ENCODE data around the gene DHRS1.
A peak's percentile ranks its signal among the peaks of the same experiment; 100 is the strongest.

Gene DHRS1

DNA sequence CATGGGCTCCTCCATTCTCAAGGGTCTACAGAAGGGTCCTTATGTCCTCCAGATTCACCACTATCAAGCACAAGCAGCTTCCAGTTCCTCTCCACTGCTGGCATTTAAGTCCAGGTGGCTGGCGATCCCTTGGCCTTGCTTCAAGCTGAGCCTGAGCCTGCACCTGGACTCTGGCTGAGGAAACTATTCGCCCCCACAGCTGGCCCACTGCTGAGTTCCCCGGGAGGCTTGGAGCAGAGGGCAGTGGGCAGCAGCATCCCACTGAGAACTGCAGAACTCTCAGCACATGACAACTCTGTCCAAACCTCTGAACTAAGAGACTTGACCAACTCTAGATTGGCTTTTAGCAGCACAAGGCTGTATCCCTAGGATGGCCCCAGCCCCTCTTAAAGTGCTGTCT, 16.8 kb downstream of the DHRS1 start:
- no peak for DNase-seq (ENCODE audit: low spot score)

DNA sequence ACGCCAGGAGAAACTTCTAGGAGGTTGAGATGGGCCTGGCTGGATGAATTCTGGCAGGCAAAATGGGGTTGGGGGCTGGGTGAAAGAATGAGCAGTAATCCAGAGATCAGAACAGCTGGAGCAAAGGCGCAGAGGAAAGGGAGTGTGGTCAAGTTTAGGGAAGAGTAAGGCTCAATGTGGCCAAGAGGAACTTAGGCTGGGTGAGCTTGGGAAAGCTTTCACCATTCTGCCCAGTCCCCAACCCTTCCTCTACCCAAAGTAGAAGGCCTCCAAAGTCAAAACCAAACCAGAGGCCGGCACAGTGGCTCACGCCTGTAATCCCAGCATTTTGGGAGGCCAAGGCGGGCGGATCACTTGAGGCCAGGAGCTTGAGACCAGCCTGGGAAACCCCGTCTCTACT, 17.9 kb downstream of the DHRS1 start:
- DNase-seq (ENCODE audit: low spot score) = no peak

DNA sequence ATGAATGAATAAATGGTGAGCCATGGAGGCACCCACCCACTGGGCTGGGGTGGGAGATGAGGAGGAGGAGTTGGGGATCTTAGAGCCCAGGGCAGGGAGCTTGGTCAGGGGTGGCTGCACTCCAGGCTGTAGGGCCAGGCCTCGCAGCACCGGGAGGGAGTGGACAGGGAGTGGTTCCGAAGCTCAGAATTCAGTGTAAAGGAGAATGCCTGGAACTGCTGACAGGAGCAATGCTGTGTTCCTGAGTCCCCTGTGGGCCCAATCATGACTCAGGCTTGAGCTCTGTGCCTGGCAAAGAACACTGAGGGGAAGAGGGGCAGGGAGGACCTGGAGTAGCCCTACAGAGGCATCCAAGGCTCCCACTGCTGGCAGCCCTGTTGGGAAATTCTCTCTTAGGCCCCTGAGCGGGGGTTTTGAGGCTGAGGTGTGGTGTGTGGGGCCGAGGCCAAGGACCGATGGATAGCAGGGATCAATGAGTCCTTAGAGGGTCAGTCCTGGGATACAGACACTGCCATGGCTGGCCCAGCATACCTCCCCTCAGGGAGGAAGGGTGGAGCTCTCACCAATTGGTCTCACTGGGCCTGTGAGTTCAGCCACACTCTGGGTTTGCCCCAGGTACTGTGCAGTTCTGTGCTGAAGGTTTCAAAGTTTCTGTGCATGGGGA, 18.7 kb downstream of the DHRS1 start:
- DNase-seq (ENCODE audit: low spot score) = no peak

DNA sequence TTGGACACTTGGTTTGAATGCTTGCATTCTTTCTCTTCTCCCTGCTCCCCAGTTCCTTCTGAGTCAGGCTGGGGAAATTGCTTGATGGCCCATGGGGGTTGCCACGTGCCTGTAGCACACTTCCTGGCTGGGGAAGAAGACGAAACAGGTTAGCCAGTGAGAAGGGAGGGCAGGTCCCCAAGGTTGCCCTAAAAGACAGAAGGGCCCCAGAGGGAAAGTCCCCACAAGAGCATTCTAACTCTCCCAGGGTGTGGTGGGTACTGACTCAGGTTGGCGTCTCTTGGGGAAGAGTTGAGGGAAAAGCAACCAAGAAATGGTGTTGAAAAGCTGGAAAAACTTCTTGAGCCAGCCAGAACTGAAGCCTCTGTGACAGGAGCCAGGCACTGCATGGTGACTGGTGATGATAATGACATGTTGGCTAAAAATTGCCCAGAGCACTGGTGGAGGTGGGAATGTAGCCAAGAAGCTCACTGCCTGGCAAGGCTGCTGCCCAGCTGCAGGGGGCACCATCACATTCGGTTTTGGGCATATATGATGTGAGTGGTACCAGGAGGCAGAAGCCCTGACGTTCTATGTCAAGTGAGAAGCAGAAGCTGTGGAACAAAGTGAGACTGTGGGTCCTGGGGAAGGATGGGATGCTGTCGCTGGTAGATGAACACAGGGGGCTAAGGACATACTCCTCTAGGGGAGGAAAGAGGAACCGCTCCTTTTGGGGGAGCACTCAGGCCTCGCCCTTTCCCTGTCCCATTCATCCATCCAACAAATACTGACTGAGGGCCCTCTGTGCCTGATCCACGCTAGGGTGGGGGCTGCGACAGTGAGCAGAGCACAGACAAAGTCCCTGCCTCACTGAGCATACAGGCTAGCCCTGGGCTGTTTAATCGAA, 20.0 kb downstream of the DHRS1 start:
- no peak for DNase-seq (ENCODE audit: low spot score)

DNA sequence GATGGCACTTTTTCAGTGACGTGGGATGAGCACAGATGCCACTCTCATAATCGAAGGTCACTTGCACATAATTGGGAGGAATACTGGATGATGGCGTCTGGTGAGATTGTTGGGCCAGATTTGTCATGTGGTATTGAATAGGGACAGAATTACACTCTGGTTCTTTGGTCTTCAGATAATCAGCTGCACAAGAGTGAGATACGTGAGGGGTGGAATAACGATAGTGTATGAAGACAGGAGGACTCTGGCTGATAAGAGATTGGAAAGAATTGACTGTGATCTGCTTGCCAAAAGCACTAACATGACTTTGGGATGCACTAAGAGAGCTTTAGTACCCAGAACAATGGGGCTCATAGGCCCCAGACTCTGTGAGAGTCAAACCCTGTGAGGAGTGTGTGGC, 21.2 kb downstream of the DHRS1 start:
- no peak for DNase-seq (ENCODE audit: low spot score)

DNA sequence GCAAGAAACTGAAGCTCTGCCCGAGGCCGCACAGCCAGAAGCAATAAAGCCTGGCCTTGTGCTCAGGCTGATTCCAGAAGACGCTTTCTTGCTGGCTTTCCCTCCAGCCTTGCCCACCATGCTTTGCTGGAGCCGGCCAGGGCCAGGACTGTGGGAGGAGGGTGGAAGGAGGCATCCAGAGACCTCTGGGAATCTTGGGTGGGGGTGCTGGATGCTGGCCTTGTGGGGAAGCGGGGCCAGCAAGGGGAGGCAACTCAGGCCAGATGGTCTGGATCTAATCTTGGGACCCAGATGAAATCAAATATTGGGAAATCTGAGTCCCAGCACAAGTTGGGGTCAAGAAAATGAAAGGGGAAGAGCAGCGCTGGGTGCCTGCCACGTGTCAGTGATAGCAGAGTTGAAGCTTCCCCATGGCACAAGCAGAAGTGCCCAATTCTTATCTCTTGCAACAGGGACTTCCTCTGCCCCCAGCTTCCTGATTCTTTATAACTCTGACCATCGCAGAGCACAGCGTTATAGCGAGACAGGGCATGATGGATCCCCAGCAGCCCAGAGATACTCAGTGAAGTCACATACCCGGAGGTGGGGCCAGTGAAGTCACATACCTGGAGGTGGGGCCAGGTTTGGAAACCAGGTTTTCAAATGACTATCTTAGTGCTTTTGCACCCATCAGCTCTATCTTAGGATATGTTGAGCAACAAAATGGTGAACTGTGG, 21.8 kb downstream of the DHRS1 start:
- DNase-seq (ENCODE audit: low spot score) = no peak

DNA sequence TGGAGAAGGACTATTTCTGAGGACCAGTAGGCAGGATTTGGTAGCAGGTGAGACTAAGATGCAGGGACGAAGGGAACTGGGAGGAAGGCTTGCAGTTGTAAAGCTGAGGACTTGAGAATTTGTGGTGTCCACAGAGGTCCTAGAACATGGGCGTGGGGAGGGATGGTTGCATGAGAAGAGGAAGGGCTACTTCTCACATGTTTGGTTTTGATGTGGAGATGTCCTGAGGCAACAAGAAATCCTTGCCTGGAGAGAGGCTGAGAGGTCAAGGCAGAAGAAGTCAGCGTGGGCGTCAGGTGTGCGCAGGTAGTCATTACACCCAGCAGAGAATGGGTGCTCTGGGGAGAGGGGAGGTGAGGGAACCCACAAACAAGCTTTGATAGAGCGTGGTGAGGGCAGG, 22.5 kb downstream of the DHRS1 start:
- DNase-seq (ENCODE audit: low spot score) = no peak

DNA sequence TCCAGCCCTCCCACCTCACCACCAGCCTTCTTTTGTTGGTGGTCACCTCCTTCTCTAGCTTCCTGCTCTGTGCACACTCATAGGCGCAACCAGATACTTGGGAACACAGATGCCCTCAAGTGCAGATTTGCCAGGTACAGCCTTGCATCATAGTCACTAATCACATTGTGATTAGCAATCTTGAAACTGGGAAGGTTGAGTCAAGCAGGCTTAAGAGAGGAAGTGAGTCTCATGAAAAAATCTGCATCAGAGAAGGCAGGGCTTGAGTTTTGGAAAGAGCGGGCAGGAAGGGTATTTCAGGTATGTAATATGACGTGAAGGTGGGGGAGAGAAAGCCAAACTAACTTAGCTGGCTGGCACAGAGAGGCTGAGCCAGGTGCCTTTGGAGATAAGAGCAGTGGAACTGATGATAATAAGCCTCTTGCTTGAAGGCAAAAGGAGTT, 25.5 kb downstream of the DHRS1 start:
- no peak for DNase-seq (ENCODE audit: low spot score)

DNA sequence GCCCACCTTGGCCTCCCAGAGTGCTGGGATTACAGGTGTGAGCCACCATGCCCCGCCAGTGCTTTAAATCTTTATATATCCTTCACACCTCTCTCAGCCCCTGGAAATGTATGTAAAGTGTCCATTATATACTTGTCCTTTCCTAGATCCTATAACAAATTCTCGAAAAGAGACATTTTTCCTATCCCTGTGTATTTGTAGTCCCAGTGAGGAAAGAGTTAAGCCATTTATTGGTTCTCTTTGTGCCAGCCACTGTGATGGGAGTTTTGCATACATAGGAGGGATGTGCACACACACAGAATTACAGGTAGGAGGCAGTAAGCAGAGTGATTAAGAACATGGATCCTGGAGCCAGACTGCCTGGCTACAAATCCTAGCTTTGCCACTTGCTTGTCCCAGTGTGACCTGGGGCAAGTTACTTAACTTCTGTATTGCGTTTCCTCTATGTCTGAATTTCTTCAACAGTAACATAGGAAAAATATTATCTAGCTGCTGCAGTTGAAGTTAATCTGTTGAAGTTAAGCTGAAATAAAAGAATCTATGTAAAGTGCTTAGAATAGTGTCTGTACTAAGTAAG, 26.1 kb downstream of the DHRS1 start:
- no peak for DNase-seq (ENCODE audit: low spot score)

DNA sequence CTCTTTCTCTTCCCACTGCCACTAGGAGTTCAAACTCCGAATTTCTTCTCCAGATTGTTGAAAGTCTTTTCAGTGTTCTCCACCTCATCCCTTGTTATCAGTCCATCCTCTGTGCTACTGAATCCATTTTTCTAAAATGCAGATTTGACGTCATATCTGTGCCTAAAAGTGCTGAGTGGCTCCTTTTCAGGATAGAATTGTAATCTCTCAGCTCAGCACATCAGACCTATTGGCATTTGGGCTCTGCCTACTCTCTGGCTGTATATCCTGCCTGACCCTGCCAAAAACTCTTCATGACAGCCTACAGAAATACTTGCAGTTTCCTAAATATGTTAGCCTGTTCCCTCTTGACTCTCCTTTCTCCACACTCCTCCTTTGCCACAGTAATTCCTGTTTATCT, 27.1 kb downstream of the DHRS1 start:
- DNase-seq (ENCODE audit: low spot score) = no peak

DNA sequence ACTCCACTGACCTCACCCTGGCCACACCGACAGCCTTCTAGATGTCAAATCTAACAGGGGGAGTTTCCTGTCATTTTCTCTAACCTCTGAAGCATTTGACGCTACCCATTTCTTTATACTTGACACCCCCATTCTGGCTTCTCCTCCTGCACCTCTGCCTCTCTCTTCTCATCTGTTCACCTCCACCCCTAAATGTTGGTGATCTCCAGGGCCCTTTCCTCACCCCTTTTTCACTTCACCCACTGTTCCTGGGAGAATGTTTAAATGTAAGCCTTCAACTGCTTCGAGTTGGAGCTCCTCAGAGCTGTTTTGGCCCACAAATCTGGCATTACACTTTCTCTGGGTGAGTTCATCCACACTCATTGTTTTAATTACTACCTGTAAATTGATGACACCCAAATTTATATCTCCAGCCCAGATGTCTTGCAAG, 27.7 kb downstream of the DHRS1 start:
- no peak for DNase-seq (ENCODE audit: low spot score)

DNA sequence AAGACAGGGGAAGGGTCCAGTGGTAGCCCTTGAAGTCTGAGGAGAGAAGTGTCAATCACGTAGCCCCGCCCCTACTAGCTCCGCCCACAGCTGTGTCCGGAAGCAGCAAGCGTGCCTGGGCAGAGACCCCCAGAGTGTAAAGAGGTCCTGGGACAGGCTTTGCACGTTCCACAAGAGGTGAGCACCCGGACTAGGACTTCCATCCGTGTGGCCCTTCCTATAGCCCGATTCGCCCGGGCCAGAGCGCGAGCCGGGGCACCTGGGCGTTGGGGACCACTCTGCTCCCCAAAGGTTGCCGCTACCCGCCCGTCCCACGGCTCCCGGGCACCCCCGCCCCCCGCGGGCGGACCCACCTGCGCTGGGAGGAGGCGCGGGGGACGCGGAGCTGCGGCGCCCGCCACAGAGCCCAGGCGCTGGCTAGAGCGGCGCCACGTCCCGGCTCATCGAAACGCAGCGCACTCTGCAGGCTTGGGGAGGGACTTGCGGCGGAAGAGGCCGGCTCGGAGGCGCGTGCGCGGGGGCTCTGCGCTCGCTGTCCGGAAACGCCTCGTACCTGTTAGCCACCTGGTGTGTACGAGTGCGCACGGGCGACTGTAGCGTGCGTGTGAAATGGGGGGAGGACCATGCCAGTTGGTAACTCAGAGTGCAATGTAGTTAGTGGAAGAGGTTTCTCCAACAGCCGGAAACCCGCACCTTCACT, 28.3 kb downstream of the DHRS1 start, which contains the start of gene RABGGTA:
RABGGTA (minus strand) TSS at position 464 of the 700 bp plus-strand sequence. CDS start 482 bp downstream, outside the sequence.
- peak; percentile 96 for DNase-seq (ENCODE audit: low spot score)

DNA sequence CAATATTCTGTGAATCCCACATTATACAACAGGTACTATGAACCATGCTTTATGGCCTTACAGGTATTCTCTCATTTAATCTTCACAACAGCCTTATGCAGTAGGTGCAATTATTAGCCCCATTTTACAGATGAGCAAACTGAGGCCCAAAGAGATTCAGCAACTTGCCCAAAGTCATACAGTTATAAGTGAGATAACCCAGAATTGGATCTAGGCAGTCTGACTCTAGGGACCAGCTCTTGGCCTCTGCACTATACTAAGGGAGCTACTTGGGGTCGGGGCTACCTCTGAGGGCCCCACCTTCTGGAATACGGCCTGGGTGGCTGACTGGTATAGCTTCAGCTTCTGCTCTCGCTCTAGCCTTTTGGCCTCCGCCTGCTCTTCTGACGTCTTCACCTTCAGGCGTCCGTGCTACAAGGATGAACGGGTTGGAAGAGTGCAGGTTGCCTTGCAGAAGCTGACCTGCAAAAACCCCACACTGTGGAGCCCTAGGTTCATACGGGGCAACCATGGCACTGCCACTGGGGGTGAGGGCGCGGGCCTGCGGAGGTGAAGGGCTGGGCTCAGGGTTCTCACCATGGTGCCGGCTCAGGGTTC, 28.9 kb downstream of the DHRS1 start:
- DNase-seq (ENCODE audit: low spot score) = no peak

DNA sequence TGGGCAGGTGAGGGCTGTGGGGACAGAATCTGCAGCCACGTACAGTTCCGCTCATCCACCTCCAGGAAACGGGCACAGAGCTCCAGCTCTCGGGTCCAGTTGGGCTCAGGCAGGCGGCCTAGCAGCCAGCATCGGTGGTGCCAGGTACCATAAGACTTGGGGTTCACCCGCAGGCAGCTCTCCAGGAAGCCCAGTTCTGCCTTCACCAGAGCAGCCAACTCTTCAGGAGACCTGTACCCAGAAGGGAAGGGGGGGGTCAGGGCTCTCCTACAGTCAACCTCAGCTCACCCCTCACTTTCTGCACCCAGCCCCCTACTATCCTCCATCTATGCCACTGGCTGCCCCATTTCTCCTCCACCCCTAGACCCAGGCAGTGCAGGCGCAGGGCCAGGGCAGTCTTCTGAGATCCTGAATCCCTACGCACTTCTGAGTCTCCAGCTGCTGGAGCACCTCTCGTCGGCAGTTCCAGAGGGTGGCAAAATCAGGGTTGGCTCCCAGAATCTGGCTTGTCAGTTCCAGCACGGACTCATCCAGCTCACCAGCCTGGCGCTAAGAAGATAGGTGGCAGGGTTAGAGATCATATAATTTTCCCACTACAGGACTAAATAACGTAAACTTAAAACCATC, 29.6 kb downstream of the DHRS1 start:
- DNase-seq (ENCODE audit: low spot score) = no peak

DNA sequence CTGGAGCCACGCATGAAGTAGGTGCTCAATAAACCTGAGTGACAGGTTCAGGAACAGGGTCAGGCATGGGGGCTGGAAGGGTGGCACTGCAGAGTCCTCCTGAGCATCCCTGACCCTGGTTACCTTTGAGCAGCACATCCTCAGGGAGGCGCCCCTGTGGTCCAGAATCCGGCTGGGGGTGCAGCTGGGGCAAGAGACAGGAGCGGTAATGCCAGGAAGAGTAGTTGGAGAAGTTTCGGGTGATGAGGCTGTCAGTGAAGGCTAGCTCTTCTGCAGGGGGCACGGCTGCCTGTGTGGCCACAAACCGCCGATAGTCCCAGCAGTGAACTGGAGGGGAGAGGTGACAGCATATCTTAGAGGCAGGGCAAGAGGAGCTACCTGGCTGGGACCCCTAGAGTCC, 30.2 kb downstream of the DHRS1 start:
- no peak for DNase-seq (ENCODE audit: low spot score)

DNA sequence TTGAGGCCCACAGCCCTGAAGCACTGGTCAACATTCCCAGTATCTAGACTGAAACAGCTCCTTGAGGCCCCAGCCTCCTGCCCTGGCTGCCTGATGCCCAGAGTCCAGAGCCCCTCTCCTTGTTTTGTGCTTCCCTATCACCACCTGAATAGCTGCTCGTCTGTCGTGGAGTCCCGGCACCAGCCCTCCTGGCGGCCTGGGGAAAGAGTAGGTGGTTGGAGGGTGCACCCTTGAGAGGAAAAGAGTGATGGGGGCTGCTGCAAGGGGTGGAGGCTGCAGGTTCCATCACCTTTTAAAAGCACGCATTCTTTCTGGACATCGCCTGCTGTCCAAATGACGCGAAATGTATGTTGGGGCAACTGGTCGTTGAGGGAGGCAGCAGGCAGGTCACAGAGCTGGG, 31.4 kb downstream of the DHRS1 start:
- no peak for DNase-seq (ENCODE audit: low spot score)

DNA sequence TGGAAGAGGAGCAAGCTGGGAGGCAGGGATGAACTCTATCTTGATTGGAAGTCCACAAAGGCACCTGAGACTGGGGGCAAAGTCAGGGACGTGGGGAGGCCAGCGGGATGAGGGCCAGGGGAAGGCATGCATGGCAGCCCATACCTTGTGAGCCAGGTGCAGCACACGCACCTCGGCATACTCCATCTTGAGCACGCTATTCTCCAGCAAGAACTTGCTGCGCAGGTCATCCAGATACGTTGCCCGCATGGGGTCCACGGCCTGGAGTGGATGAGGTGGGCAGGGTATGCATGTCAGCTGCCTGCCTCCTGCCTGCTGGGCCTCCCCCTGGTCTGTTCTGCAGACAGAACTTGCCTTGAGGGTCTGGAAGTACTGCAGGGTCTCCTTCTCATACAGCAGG, 32.1 kb downstream of the DHRS1 start:
- DNase-seq (ENCODE audit: low spot score) = no peak

DNA sequence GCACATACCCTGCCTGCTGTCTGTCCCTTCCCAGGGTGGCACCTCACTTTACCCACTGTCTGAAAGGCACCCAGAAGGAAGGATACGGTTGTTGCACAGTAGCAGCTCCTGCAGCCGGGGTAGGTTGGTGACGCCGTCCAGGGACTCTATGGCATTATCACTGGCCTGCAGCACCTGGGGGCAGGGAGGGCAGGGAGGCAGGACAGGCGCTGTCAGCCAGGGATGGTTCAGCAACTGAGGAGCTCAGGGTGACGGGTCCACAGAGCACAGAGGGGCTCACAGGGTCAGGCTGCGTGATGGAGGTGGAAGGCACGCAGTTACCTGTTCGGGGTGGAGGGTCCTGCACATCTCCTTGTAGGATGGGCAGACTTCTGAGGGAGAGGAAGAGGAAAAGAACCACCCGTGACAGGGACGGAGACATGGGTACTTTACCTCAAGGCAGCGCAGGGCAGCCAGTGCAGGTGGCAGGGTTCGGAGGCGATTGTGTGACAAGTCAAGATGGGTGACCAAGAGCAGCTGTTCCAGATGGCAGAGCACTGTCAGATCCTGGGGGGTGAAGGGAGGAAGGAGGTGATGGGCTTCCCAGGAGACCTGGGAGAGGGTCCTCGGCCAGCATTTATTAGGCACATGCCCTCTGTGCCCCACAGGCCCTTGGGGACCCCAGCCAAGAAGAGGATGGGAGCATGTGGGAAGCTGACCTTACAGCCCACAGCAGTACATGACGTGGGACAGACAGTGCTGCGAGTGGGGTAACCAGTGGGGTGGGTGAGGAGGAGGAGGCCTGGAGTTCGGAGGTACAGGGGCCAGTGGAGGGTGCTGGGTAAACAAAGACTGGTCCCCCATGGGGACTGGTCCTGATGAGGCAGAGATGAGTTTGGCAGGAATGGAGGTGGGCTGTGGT, 33.0 kb downstream of the DHRS1 start:
- no peak for DNase-seq (ENCODE audit: low spot score)

DNA sequence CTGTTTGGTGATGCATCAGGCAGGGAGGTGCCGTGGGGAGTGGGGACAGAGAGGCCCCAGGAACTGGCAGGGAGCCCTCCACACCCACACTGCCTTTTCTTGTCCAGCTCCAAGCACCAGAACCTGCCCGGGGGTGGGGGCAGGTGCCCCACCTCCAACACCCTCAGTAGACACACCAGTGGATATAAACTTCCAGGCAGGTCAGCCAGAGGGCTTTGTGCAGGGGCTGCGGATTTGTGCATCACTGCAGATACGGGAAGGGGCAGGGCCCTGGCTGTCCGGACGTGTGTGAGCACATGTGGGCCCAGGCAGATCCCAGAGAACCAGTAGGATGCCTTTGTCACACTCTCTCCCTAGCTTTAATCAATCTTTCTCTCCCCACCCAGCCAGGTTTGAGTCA, 35.3 kb downstream of the DHRS1 start:
- no peak for DNase-seq (ENCODE audit: low spot score)

DNA sequence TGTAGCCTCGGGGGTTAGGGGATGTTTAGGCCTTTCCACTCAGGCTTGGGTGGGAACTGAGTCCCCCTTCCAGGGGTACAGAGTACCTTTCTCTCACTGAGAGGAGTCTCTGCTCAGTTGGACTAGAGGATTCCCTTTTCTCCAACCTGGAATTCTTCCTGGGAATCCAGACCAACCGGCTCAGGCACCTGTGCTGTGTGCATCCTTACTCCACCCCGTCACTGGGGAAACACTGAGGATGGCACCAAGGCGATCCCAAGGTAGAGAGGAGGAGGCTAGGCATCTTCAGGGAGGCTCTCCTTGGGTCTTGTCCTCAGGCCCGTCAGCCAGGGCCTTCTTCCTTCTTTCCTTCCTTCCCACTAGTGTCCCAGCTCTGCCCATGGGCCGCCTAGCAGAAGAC, 35.7 kb downstream of the DHRS1 start:
- DNase-seq (ENCODE audit: low spot score) = no peak
